T-helper 17 cell (primary cell): ENCODE results near the gene HMG20B. TPM values are rescaled to one million over a fixed set of nuclear protein-coding genes. Genes with fewer than 3 reads are reported as not detected.
"Not testable (repeated sequence)": the region's sequence is repeated elsewhere in the genome, so short reads cannot be mapped to it uniquely, and the experiment has no call there.

ENCODE experiments used
- ATAC-seq: fragments of 150-1000 bp; cut with Tn5 transposase; 2 replicates; pipeline ENCODE4 v1.10.0; 2021; ENCODE audit warnings: mild to moderate bottlenecking, moderate library complexity
- DNase-seq, 3 donors: peaks; one replicate each; pipeline versions ENCODE4 v3.0.0 to v3.0.0-alpha.2; 2020 to 2021
- H3K9me3 ChIP-seq: one replicate; pipeline ENCODE4 v1.7.0; 2013; ENCODE audit warnings: low read length, mild to moderate bottlenecking; ENCODE audit not compliant: control insufficient read depth, poor library complexity, severe bottlenecking
- H3K27ac Mint-ChIP-seq: one replicate; pipeline ENCODE4 v1.8.0; 2022; ENCODE audit warnings: mild to moderate bottlenecking, moderate library complexity, mixed read lengths
- H3K27me3 Mint-ChIP-seq: one replicate; pipeline ENCODE4 v1.8.0; 2022; ENCODE audit warnings: mixed read lengths
- H3K36me3 Mint-ChIP-seq: one replicate; pipeline ENCODE4 v1.8.0; 2022; ENCODE audit warnings: low read depth, mixed read lengths
- H3K4me1 Mint-ChIP-seq: one replicate; pipeline ENCODE4 v1.8.0; 2022; ENCODE audit warnings: mild to moderate bottlenecking, mixed read lengths
- H3K4me3 Mint-ChIP-seq: one replicate; pipeline ENCODE4 v1.8.0; 2022; ENCODE audit warnings: mild to moderate bottlenecking, moderate library complexity, mixed read lengths
- total RNA-seq, 4 donors: library from RNA in 2 of 4; stranded (reverse) in 2 of 4; gene quantifications; one replicate each; pipeline ENCODE4 v1.2.3 and lab custom pipeline; 2022 to 2026

HMG20B gene
- total RNA-seq, 2 donors from 2014 or later = 34.0 to 36.7 TPM

DNA sequence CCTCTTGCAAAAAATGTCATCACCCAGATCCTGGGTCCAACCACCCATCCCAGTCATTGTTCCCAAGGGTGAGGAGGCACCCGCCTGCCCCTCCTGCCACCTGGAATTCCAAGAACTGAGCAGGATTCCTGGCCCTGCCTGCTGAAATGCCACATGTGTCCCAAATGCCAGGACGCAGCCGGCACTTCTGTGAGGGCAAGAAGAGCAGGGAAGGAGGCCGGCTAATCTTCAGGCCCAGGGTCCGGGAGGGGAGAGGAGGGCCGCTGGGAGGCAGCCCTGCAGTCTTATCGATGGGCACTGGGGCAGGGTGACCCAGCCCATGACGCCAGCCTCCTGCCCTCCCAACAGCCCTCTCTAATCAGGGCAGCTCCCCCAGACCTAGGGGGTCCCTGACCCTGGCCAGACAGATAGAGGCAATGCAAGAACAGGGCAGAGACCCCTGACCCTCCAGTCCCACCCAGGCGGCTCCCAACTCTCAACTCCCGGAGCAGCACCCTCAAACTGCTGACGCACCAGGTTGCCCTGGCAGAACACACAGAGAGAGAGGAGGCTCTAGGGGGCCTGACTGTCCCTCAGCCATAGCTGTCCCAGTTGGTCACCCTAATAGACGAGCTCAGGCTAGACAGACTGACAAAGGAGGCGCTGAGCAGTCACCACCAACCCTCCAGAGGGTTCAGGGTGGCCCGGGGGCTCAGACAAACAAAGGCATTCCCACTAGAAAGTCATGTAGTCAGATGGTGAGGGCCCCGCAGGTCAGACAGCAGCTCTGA lies 16.9 kb upstream of the HMG20B start:
- no peaks in the 10 kb centered on the region for H3K9me3 ChIP-seq
- Mint-ChIP-seq H3K27ac (peak overlapping the region; percentile 96), H3K4me1 (peaks cover 33% of the 10 kb centered on the region), H3K4me3 (peak overlapping the region; percentile 98), H3K27me3 (no peaks in the 10 kb centered on the region), H3K36me3 (no peaks in the 10 kb centered on the region)
- ATAC-seq = no peak
- DNase-seq = no peak

DNA sequence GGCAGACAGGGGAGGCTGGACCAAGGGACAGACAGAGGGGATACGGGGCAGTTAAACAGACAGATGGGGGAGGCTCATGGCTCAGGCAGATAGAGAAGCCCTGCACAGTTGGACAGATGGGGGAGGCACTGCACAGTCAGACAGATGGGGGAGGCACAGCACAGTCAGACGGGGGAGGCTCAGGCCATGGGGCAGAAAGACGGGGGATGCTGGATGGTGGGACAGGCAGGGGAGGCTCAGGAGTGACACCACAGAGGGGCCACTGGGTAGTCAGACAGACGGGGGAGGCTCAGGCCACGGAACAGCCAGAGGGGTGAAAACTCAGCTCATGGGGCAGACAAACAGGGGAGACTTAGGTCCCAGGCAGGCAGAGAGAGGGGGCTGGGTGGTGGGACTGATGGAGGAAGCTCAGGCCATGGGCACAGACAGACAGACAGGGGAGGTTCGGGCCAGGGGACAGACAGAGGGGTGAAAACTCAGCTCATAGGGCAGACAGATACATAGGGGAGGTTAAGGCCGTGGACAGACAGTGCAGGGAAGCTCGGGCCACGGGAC lies 16.2 kb upstream of the HMG20B start:
- Mint-ChIP-seq H3K36me3 (no peaks in the 10 kb centered on the region), H3K27ac (peak overlapping the region; percentile 96), H3K4me1 (peaks cover 32% of the 10 kb centered on the region), H3K27me3 (no peaks in the 10 kb centered on the region), H3K4me3 (peak overlapping the region; percentile 98)
- H3K9me3 ChIP-seq = no peaks in the 10 kb centered on the region
- DNase-seq (no peak), ATAC-seq (no peak)

DNA sequence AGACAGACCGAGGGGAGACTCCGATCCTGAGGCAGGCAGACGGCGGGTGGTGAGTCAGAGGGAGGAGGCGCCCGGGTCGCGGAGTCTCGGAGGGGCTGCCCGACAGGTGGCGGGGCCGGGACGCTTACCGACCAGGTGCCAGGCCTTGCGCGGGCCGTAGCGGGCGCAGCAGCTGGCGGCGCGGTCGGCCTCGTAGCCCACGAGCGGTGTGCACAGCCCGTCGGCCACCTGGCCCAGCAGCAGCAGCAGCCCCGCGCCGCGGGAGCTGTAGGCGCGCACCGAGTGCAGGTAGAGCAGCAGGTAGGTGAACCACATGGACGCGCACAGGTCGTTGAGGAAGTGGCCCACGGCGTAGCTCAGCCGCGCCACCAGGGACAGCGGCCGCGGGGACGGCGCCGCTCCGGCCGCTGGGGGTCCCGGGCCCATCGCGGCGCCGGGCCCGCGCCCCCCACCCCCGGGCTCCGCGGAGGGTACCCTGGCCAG lies 15.7 kb upstream of the HMG20B start:
- no peaks in the 10 kb centered on the region for H3K9me3 ChIP-seq
- Mint-ChIP-seq H3K4me1 (peaks cover 29% of the 10 kb centered on the region), H3K27ac (peak overlapping the region; percentile 96), H3K36me3 (no peaks in the 10 kb centered on the region), H3K27me3 (no peaks in the 10 kb centered on the region), H3K4me3 (peak overlapping the region; percentile 98)
- DNase-seq (peak; percentile 44 to 68 (median 55)), ATAC-seq (peak; percentile 38)

DNA sequence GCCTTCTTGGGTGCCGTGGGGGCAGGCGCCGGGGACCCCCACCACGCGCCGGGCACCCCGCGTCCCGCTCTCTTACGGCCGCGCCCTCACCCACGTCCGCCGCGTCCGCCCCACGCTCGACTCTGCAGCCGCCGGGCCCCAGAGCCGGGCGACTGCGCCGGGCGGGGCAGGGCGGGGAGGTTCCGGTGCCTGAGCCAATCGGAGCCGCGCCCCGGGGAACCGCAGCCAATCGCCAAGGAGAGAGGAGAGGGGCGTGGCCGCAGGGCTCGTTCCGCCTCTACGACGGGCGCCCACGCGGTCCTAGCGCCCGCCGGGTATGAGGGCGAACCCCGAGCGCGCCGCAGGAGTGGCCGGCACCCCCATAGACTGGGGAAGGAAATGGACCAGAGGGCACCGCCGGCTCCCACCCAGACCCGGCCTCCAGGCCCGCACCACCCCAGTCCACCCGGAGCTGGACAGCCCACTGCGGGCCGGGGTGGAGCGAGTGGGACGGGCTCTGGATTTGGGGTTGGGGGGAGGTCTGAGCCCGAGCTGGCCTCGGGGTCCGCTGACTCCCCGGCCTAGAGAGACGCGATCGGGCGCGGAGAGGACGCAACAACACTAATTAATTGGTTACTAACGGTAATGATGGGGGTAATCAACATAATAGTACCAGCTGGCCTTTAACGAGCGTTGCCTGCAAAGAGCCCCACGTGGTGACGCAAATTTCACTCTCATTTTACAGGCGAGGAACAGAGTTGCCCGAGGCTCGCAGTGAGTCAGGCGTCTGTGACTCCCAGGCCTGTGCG lies 15.1 kb upstream of the HMG20B start, which contains the start of gene MFSD12:
Gene MFSD12, minus strand, starts transcription at position 126 of the 788 bp plus-strand sequence. CDS start 183 bp downstream, outside the sequence.
- no peaks in the 10 kb centered on the region for H3K9me3 ChIP-seq
- no peaks in the 10 kb centered on the region for H3K36me3 Mint-ChIP-seq
- DNase-seq = peak; percentile 90 to 92 (median 91)
- H3K27ac Mint-ChIP-seq = peak within 1 kb of the TSS; percentile 96
- ATAC-seq = peak; percentile 90
- H3K4me3 Mint-ChIP-seq = peak within 1 kb of the TSS; percentile 98
- peaks cover 29% of the 10 kb centered on the region for H3K4me1 Mint-ChIP-seq
- H3K27me3 Mint-ChIP-seq = no peaks in the 10 kb centered on the region

DNA sequence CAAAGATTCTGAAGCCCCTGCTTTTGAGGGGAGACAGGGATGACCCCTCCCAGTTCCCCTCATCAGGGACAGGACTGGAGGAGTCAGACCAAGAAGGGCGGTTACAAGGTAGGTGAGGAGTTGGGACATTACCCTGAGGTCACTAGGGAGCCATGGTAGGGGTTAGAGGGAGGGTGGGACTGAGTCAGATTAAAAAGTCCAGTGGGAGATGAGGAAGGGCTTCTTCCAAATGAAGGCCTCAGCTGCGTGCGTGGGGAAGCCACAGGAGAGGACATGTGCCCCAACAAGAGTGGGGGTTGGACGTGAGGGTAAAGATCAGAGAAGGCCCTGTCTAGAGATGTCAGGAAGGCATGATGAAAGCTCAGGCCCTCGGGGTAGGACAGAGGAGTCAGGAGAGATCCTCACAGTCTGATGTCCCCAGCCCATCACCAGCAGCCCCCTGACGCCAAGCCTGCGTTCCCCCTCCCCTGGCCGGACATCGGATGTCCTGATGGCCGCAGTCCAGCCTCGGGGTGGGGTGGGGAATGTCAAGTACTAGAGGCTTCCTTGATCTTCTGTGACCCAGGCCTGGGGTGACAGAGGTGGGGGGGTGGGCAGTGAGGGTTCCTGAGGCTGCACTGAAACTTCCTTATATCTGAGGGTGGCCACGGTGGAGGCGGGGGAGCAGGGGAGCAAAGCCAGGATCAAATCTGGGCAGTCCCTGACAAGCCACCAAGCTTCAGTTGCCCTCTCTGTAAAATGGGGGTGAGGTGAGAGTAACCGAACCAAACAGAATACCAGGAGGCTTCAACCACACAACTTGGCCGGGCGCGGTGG lies 8.8 kb upstream of the HMG20B start:
- Mint-ChIP-seq H3K27ac (no peak overlapping the region), H3K36me3 (no peaks in the 10 kb centered on the region), H3K4me1 (no peaks in the 10 kb centered on the region), H3K27me3 (no peaks in the 10 kb centered on the region), H3K4me3 (no peak overlapping the region)
- H3K9me3 ChIP-seq = no peaks in the 10 kb centered on the region
- ATAC-seq = no peak
- DNase-seq = no peak

DNA sequence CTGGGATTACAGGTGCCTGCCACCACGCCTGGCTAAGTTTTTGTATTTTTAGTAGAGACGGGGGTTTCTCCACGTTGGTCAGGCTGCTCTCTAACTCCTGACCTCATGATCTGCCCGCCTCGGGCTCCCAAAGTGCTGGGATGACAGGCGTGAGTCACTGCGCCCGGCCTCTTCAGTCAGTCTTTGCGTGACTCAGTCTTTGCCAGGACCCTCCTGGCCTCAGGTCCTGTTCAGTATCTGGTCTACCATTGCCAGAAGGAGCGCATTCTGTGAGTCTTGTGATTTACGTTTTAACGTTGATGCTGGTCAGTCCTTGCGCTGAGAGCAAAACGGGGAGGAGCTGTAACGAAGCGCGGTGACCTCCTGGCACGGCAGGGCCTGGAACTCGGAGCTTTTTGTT lies 7.6 kb upstream of the HMG20B start:
- no peak overlapping the region for H3K4me3 Mint-ChIP-seq
- H3K4me1 Mint-ChIP-seq = no peaks in the 10 kb centered on the region
- H3K9me3 ChIP-seq = no peaks in the 10 kb centered on the region
- H3K27ac Mint-ChIP-seq = no peak overlapping the region
- ATAC-seq (no peak), DNase-seq (no peak)
- H3K27me3 Mint-ChIP-seq = no peaks in the 10 kb centered on the region
- no peaks in the 10 kb centered on the region for H3K36me3 Mint-ChIP-seq

DNA sequence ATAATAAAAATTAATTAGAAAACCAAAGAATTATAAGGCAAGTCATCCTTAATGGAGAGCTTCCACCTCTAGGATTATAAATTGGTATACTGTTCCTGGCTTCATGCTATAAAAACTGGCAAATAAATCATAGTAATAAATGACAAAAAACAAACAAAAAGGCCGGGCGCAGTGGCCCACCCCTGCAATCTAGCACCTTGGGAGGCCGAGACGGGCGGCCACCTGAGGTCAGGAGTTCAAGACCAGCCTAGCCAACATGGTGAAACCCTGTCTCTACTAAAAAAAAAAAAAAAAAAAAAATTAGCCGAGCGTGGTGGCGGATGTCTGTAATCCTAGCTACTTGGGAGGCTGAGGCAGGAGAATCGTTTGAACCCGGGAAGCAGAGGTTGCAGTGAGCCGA lies 2.7 kb upstream of the HMG20B start:
- not testable (repeated sequence) for DNase-seq, H3K4me3 Mint-ChIP-seq, H3K36me3 Mint-ChIP-seq

DNA sequence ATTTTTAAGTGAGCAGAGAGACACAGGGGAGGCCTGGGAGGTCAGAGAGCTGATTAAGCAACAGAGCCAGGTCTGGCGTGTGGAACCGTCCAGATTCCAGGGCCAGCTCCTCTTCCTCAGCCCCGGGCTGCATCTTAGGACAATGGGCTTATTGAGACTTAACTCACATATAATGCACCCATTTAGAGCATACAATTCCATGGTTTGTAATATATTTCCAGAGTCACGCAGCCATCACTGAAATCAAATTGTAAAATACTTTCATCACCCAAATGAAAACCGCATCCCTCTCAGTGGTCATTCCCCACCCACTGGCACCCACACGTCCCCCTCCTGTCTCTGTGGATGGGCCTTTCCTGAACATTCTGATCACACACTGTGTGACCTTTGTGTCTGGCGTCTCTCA lies 2.1 kb upstream of the HMG20B start:
- no peak overlapping the region for H3K4me3 Mint-ChIP-seq
- no peak overlapping the region for H3K27ac Mint-ChIP-seq
- ATAC-seq (no peak), DNase-seq (no peak)
- H3K27me3 Mint-ChIP-seq = no peaks in the 10 kb centered on the region
- H3K36me3 Mint-ChIP-seq = no peaks in the 10 kb centered on the region
- peaks cover 17% of the 10 kb centered on the region for H3K4me1 Mint-ChIP-seq
- no peaks in the 10 kb centered on the region for H3K9me3 ChIP-seq

More for the DNA sequence above, 2.7 kb upstream of the HMG20B start:
- not testable (repeated sequence) for H3K27me3 Mint-ChIP-seq, ATAC-seq, H3K27ac Mint-ChIP-seq, H3K9me3 ChIP-seq
- H3K4me1 Mint-ChIP-seq = peaks cover 17% of the 10 kb centered on the region

DNA sequence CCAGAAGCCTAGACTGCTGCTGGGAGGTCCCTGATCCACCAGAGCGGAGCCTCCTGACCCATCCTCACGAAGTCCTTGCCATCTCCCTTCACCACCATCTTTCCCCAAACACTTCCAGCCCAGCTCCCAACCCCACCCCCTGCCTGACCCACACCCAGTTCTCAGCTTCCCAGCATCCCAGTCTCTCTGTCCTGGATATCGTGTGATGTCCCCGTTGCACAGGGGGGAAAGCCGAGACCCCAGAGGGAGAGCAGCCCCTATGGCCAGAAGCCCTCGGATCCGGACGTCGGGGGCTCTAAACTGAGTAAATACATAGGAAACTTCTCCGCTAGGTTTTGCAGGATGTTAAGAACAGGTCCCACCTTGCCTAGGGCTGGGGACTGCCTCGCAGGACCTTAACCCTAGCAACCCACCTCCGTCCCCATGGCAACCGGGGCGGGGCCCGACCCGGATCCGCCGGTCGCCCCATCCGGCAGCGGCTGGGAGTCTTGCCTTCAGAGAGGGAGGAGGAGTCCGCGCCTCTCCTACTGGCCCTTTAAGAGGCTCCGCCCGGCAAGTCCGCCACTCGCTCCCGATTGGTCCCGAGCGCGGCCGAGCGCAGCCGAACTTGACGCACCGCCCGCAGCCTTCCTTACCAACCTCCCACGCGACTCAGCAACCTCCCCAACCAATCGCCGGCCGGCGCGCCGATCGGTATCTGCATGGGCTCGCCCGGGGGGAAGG lies 451 bp upstream of the HMG20B start:
- H3K27ac Mint-ChIP-seq = no peak overlapping the region
- DNase-seq = peak; percentile 97 to 99 (median 99)
- no peaks in the 10 kb centered on the region for H3K9me3 ChIP-seq
- H3K27me3 Mint-ChIP-seq = no peaks in the 10 kb centered on the region
- no peaks in the 10 kb centered on the region for H3K36me3 Mint-ChIP-seq
- H3K4me1 Mint-ChIP-seq = peaks cover 17% of the 10 kb centered on the region
- ATAC-seq = peak; percentile 96
- peak overlapping the region; percentile 87 for H3K4me3 Mint-ChIP-seq

DNA sequence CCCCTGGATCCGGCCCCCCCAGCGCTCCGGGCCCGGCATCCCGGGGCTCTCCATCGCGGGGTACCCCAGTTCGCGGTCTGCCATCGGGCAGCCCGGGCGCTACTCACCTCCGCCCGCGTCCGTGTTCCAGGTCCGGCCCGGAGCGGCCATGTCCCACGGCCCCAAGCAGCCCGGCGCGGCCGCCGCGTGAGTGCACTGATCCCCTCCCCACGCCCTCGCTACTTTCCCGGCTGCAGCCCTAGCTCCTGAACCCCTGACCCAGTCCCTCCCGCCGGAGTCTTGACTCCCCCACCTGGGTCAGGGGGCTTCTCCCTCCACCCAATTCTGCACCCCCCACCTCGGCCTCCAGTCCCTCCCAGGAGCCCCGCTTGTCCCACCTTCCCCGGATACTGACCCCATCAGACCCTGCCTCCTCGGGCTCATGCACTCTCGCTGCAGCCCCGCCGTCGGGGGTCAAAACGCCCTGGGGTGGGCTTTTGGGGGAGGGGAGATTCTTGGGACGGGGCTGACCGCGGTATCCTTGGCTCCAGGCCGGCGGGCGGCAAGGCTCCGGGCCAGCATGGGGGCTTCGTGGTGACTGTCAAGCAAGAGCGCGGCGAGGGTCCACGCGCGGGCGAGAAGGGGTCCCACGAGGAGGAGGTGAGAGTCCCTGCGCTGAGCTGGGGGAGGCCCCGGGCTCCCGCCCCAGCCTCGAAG lies 566 bp downstream of the HMG20B start:
- no peaks in the 10 kb centered on the region for H3K27me3 Mint-ChIP-seq
- H3K27ac Mint-ChIP-seq = no peak overlapping the region
- no peaks in the 10 kb centered on the region for H3K9me3 ChIP-seq
- peaks cover 17% of the 10 kb centered on the region for H3K4me1 Mint-ChIP-seq
- ATAC-seq (no peak), DNase-seq (no peak)
- H3K4me3 Mint-ChIP-seq = peak overlapping the region; percentile 87
- H3K36me3 Mint-ChIP-seq = no peaks in the 10 kb centered on the region

DNA sequence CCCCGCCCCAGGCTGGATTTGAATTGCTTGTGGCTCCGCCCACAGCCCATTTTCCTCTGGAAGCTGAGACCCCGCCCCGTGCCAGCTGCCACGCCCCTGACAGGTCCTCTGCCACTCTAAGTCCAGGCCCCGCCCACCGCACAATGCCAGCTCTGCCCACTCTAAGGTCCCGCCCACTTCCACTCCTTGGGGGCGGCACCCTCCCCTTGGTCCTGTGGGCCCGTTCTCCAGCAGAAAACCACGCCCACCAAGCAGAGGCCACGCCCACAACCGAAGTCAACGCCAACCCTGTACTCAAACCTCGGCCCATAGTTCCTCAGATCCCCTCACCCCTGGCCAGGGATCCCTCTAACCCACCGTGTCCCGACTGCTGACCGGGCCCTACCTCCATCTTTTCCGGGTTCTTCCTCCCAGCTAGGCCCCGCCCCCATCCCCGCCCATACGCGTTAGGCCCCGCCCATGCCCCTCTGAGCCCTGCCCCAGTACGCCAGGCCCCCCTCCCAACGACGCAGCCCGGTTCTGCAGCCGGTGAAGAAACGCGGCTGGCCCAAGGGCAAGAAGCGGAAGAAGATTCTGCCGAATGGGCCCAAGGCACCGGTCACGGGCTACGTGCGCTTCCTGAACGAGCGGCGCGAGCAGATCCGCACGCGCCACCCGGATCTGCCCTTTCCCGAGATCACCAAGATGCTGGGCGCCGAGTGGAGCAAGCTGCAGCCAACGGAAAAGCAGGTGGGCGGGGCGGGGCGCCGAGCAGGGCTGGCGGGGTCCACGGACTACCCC lies 1.3 kb downstream of the HMG20B start:
- H3K27ac Mint-ChIP-seq = no peak overlapping the region
- DNase-seq = peak; percentile 72 to 85 (median 77)
- ATAC-seq = peak; percentile 26
- H3K4me3 Mint-ChIP-seq = peak overlapping the region; percentile 87
- no peaks in the 10 kb centered on the region for H3K9me3 ChIP-seq
- H3K27me3 Mint-ChIP-seq = no peaks in the 10 kb centered on the region
- peaks cover 17% of the 10 kb centered on the region for H3K4me1 Mint-ChIP-seq
- no peaks in the 10 kb centered on the region for H3K36me3 Mint-ChIP-seq
